LoVo (cell line): Measurements from ENCODE around the gene NR2F6.
"Not testable (repeated sequence)": the region's sequence is repeated elsewhere in the genome, so short reads cannot be mapped to it uniquely, and the experiment has no call there.

Experiments
- DNase-seq: peaks from one replicate; pipeline ENCODE4 v3.0.0-alpha.2; 2016; ENCODE audit warnings: low spot score

NR2F6 gene

GRCh38 chr19:17210296-17210695, 35.4 kb downstream of the NR2F6 start:
- DNase-seq, result no peak

- DNase-seq, result no peak
Measured at GRCh38 chr19:17209126-17210036, 36.3 kb downstream of the NR2F6 start.

GRCh38 chr19:17206736-17207581, 38.8 kb downstream of the NR2F6 start:
- DNase-seq, result no peak

- no peak for DNase-seq
Measured at GRCh38 chr19:17205237-17206140, 40.2 kb downstream of the NR2F6 start.

GRCh38 chr19:17202713-17203112, 43.0 kb downstream of the NR2F6 start:
- no peak for DNase-seq

GRCh38 chr19:17202249-17202648, 43.5 kb downstream of the NR2F6 start:
- DNase-seq, result no peak

- no peak for DNase-seq
Measured at GRCh38 chr19:17200408-17201079, 45.2 kb downstream of the NR2F6 start.

GRCh38 chr19:17197666-17198065, 48.1 kb downstream of the NR2F6 start:
- DNase-seq, result no peak

- DNase-seq, result no peak
Measured at GRCh38 chr19:17196610-17197009, 49.1 kb downstream of the NR2F6 start.

GRCh38 chr19:17195106-17195505, 50.6 kb downstream of the NR2F6 start:
- DNase-seq, result no peak

- DNase-seq, result no peak
Measured at GRCh38 chr19:17194608-17195007, 51.1 kb downstream of the NR2F6 start.

GRCh38 chr19:17192751-17193150, 53.0 kb downstream of the NR2F6 start:
- DNase-seq, result no peak

GRCh38 chr19:17191736-17192135, 54.0 kb downstream of the NR2F6 start:
- DNase-seq, result not testable (repeated sequence)

- DNase-seq, result no peak
Measured at GRCh38 chr19:17185590-17185989, 60.1 kb downstream of the NR2F6 start.

GRCh38 chr19:17184371-17184841, 61.3 kb downstream of the NR2F6 start:
- no peak for DNase-seq

GRCh38 chr19:17183858-17184321, 61.8 kb downstream of the NR2F6 start:
- DNase-seq, result no peak

- no peak for DNase-seq
Measured at GRCh38 chr19:17183271-17183761, 62.4 kb downstream of the NR2F6 start.
